ENCODE measurements around the gene MAP3K9.

Gene MAP3K9

GRCh38 chr14:70821584-70822529 is 12.5 kb upstream of the MAP3K9 start:
- no peak for DNase-seq (ENCODE audit: low spot score)

DNA sequence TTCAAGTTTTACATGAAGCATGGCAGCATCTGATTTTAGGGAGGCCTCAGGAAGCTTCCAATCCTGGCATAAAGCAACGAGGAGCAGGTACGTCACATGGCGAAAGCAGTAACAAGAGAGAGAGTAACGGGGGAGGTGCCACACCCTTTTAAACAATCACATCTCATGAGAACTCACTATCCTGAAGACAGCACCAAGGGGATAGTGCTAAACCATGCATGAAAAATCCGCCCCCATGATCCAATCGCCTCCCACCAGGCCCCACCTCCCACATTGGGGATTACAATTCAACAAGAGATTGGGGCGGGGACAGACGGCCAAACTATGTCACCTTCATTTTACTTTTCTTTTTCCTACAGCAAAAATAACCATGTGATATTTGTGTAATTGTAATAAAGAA is 7.2 kb upstream of the MAP3K9 start:
- no peak for DNase-seq (ENCODE audit: low spot score)

DNA sequence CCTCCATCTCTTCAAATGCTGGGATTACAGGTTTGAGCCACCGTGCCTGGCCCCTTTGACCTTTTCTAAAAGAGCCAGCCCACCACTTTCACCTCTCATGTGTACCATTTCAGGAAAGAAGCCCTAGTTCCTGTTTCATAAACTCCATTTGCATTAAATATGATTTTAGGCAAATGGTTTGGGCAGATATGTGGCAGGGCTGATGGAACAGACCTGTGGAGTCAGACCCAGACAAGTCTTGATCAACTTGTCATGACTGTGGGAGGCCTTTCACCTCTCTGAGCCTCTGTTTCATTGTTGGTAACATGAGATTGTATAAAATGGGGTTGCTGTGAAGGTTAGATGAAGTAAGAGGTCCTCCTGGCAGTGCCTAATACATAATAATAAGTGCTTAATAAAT is 5.2 kb upstream of the MAP3K9 start:
- no peak for DNase-seq (ENCODE audit: low spot score)

- no peak for DNase-seq (ENCODE audit: low spot score)
Observed at GRCh38 chr14:70812124-70812818, 3.0 kb upstream of the MAP3K9 start.

DNA sequence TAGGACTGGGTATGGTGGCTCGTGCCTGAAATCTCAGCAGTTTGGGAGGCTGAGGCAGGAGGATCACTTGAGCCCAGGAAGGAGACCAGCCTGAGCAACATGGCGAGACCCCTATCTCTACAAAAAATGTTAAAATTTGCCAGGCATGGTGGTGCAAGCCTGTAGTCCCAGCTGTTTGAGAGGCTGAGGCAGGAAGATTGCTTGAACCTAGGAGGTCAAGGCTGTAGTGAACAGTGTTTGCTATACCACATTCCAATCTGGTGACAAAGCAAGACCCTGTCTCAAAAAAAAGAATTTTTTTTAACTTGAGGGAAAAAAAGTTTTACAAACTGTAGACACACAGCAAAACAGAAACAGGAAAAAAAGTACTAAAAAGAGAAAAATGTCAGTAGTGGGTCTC is 2.3 kb upstream of the MAP3K9 start:
- DNase-seq (ENCODE audit: low spot score), result no peak

DNA sequence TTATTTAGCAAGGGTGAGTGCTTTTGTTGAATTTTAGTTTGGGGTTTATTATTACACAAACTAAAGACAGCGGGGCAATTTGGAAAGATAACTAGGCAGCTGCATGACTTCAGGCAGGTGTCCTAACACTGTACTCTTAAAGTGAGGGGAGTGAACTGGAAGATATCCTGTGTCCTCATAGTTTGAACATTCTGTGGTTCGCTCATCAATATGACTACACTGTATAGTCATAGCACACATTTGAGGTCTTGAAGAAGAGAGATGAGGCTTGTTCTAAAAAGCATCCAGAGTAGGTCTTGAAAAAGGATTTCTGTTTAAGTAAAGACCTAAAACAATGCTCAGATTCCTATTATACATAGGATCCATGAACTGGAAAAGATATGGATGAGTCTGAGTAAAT is 1.7 kb upstream of the MAP3K9 start:
- no peak for DNase-seq (ENCODE audit: low spot score)

DNA sequence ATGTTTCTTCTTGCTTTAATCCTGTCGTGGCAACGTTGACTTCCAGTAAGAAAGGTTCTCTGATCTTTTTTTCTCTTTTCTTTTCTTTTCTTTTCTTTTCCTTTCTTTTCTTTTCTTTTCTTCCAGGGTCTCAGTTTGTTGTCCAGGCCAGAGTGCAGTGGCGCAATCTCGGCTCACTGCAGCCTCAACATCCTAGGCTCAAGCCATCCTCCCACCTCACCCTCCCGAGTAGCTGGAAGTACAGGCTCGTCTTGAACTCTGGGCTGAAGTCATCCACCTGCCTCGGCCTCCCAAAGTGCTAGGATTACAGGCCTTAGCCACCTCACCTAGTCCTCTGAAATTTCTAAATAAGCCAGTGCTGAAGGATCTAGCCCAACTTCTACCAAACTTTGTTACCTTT is 1.3 kb upstream of the MAP3K9 start:
- DNase-seq (ENCODE audit: low spot score), result no peak

DNA sequence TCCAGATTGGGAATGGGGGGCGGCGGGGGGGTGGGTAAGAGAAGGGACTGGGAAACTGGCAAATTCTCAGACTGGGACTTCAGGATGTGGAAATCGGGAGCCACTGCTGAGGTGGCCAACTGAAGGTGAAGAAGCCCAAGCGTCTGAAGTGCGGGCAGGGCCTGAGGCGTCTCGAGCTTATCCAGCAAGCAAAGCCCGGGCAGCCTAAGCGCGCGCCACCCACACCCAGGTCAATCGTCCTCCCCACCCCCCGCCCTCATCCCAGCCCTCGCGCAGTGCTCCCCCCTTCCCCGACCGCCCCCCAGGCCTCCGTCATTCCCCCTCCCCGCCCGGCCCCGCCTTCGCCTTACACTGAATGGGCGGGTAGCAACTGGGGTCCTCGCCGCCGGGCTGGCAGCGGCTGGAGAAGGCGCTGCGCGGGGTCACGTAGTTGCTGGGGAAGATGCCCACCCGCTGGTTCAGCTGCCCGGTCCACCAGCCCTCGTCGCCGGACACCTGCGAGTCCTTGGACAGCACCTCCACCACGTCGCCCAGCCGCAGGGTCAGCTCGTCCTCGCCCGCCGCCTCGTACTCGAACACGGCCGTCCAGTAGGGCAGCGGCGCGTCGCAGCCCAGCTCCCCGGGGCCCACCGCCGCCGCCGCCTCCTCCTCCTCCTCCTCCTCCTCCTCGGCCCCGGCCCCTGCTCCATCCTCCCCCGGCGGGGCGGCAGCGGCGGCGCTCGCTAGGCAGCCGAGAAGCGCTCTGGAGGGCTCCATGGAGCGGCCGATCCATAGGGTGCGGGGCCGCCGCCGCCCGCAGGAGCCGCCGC is 693 bp downstream of the MAP3K9 start:
- no peak for DNase-seq (ENCODE audit: low spot score)

DNA sequence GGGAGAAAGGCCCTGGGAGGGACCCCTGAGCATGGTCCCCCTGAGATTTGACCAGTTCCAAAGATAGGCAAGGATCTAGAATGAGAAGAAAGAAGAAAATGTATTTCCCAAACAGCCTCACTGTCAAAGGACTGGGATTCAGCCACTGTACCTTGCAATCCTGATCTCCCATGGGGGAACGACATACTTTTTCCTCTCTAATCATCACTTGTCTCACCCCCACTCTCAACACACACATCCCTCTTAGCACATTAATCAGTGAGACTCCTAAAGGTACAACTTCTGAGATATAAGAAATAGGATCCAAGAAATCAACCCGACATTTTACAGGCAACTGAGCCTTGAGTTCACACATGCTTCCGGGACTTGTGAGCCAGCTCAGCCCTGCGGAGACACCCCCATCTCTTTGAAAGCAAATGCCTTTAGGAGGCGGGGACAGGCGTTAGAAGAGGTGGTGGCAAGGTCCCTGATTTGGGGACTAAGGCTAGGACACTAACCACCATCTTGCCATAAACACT is 1.4 kb downstream of the MAP3K9 start:
- DNase-seq (ENCODE audit: low spot score), result no peak

DNA sequence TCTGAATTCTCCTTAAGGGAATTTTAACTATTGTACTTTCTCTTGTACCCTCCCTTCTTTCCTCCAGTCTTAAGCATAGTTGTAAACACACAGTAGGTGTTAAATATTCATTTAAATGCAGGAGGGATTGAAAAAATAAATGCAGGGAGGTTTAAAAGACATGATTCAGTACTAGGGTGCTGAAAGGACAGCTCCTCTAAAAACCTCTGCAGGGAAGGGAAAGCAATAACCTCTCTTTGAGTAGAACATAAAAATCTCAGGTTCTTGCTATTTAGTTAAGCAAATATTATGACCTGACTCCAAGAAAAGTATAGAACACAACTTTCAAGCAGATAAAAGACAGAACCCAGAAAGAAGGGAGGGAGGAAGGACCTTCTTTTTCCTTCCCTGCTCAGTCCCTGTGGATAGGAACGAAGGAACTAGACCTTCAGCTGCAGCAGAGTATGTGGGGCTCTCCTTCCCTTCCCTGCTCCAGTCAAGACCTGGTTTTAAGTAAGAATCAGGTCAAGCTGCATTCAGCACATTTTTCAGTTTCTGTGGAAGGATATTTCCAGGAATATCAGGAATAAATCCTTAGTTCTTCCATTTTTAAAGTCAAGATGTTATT is 4.7 kb downstream of the MAP3K9 start:
- no peak for DNase-seq (ENCODE audit: low spot score)

GRCh38 chr14:70803321-70804310 is 5.7 kb downstream of the MAP3K9 start:
- DNase-seq (ENCODE audit: low spot score), result no peak

DNA sequence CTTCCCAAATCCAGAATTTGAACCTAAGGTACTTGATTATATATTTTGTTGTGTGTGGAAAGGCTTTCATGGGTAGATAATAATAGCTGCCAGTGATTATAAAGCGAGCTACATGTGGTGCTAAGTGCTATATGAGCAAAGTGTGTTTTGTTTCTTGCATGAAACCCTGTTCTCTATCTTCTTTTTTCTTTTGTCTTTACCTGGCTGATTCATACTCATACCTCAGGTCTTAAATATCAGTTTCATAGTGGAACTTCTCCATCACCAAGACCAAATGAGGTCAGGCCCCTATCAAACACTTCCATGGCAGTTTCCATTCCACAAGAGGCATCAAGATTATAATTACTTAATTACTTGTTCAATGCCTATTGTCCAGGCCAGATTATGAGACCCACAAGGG is 6.9 kb downstream of the MAP3K9 start:
- no peak for DNase-seq (ENCODE audit: low spot score)

DNA sequence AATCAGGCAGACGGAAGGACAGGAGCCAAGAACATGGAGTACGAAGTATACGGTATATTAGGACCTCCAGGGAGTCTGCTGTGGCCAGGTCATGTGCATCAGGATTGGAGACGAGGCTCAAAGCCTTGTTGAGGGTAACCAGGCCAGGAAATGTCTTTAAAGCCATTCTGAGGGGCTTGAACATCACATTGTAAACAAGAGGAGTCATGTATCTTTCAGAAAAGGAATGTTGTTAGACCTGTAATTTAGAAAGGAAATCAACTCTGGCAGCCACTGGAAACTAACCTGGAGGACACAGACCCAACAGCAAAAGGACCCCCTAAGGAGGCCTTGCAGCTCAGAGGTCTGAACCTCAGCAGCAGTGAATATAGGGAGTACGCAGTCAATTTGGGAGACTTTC is 7.5 kb downstream of the MAP3K9 start:
- no peak for DNase-seq (ENCODE audit: low spot score)

GRCh38 chr14:70796551-70796950 is 12.8 kb downstream of the MAP3K9 start:
- no peak for DNase-seq (ENCODE audit: low spot score)

- no peak for DNase-seq (ENCODE audit: low spot score)
Observed at GRCh38 chr14:70794294-70794693, 15.0 kb downstream of the MAP3K9 start.

DNA sequence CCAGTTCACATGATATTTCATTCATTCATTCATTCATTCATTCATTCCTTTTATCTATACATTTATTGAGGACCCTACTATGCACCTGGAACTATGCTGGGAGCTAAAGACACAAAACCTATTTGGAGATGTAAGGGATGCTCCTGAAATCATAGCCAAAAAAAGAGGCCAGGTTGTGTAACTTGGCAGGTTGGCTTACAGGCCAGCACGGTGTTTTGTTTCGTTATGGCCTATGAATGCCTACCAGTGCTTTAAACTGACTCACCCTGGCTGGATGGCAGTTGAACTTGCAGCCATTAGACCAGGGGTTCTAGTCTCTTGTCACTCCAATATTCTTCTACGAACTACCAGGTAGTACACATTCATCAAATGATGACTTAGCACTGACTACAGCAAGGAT is 15.7 kb downstream of the MAP3K9 start:
- DNase-seq (ENCODE audit: low spot score), result no peak

- DNase-seq (ENCODE audit: low spot score), result no peak
Observed at GRCh38 chr14:70792939-70793338, 16.4 kb downstream of the MAP3K9 start.

DNA sequence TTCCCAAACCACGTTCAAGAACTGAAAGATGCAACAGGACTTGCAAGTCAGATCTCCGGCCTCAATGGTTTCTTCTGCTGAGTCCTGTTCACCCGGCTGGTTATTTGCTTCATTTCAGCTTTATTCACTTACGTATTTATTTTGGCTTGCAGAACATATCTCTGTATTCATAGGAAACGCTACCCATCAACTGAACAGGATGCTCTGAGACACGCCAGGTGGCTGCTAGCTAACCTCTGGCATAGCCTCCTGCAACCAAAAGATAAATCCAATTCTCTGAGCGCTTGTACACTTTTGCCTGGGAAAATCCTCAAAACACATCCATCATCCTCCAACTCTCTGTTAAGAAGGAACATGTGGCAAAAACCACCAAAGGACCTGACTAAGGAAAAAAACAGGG is 17.3 kb downstream of the MAP3K9 start:
- no peak for DNase-seq (ENCODE audit: low spot score)

DNA sequence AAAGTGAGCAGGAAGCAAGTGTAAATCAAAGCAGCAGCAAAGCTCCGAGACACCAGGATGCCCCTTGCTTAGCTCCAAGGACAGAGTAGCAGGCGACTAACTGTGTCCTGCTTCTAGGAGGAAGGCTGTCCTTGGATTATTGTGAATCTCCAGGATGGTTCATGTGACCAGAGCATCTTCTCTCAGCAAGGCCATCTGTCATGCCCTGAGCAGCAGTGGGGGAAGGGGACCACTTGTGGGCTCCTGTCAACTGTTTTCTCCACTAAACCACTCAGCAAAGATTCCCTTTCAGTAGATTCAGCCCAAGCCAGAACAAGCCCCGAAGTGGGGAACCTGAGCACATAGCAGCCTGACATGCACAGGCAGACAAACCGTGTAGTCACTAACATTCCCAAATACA is 19.4 kb downstream of the MAP3K9 start:
- DNase-seq (ENCODE audit: low spot score), result no peak

DNA sequence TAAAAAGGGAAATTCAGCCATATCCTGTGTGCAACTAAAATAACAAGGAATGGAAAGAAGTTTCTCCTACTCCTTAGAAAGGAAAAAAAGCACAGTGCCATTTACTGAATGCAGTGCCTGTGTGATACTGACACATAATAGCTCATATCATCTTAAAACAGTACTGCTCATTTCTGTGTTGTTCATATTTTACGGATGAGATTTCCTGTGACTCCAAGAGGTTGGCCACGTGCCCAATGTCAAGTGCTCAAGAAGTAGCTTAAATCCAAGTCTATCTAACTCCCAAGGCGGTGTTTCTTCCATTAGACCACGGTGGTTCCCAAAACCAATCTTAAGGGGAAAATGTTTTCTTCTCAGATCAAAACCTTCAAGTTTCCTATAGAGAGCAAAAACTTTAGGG is 20.0 kb downstream of the MAP3K9 start:
- peak; percentile 50 for DNase-seq (ENCODE audit: low spot score)

DNA sequence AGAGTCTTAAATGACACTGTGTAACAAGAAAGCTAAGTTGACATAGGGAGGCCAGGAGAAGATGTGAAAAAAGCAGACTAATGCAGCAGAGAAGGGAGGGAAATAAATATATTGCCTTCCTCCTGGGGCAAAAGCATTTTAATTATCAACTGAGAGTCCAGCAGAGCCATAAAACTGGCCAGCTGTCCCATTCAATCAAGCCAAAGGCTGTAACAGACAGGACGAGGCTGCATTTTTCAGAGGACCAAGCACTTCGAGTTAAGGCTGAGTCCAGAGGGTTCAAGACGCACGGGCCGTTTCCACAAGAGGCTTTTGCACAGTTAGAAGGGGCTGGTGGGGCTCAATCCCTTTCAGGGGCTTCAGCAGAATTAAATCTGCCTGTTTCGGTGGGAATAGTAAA is 20.4 kb downstream of the MAP3K9 start:
- DNase-seq (ENCODE audit: low spot score), result no peak

All from kidney capillary endothelial cell (primary cell).